Measurements from ENCODE around the gene TXNIP.

DNA sequence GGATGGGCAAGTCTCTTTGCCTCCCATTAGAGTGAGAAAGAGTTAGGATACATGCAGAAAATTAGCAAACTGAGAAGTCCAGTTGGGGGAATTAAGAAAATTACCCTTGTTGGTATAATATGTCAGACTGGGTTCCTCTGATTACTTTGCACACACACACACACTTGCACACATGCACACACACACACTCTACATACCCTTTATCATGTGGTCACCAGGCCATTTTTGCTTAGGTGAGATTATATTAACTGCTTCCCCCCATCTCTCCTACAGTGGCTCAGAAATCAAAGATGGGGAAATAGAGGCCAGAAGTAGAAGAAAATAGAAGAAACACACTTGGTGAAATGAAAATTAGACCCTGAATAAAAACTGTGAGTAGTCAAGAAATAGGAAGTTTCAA lies 37.6 kb downstream of the TXNIP start:
- TF ChIP-seq, protein P1, sequence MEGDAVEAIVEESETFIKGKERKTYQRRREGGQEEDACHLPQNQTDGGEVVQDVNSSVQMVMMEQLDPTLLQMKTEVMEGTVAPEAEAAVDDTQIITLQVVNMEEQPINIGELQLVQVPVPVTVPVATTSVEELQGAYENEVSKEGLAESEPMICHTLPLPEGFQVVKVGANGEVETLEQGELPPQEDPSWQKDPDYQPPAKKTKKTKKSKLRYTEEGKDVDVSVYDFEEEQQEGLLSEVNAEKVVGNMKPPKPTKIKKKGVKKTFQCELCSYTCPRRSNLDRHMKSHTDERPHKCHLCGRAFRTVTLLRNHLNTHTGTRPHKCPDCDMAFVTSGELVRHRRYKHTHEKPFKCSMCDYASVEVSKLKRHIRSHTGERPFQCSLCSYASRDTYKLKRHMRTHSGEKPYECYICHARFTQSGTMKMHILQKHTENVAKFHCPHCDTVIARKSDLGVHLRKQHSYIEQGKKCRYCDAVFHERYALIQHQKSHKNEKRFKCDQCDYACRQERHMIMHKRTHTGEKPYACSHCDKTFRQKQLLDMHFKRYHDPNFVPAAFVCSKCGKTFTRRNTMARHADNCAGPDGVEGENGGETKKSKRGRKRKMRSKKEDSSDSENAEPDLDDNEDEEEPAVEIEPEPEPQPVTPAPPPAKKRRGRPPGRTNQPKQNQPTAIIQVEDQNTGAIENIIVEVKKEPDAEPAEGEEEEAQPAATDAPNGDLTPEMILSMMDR (IDR thresholded peaks at IDR 0.05 in 8 of 11, conservative IDR thresholded peaks at IDR 0.05 in 3 of 11) = no peak
- TF ChIP-seq POLR2A (IDR thresholded peaks at IDR 0.05) = no peak
